HG03565 (cell line): ENCODE measurements around the gene LRRN2.
A peak's percentile ranks its signal among the peaks of the same experiment; 100 is the strongest.

Source experiments
- ATAC-seq: cut with Tn5 transposase; IDR thresholded peaks from one replicate; pipeline ENCODE4 v1.9.1; 2021; ENCODE audit warnings: mild to moderate bottlenecking, moderate library complexity; ENCODE audit not compliant: unreplicated experiment

LRRN2 gene

DNA sequence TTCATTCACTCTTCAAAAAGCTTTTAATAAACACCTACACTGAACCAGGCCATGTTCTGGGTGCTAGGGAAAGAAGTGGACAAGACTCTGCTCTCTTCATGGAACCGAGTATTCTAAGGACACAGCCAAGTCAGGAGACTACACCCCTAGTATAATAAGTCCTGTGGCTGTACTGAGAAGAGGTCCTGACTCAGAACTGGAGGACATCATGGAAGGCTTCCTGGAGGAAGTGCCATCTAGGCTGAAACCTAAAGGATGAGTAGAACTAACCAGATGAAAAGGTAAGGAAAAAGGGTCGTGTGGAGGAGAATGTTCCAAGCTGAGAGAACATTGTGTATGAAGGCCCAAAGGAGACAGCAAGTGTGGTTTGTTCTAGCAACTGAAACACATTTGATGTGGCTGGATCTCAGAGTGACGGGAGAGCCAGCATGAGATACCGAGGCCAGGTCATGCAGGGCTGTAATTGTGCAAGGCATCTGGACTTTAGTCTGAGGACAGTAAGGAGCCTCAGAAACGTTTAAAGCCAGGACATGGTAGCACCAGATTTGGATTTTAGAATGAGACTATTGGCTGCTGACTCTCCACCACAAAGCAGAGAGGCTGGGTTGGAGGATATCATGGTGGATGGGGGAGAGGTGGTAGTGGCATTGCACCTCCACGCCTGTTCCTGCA is 82.5 kb downstream of the LRRN2 start:
- no peak for ATAC-seq

DNA sequence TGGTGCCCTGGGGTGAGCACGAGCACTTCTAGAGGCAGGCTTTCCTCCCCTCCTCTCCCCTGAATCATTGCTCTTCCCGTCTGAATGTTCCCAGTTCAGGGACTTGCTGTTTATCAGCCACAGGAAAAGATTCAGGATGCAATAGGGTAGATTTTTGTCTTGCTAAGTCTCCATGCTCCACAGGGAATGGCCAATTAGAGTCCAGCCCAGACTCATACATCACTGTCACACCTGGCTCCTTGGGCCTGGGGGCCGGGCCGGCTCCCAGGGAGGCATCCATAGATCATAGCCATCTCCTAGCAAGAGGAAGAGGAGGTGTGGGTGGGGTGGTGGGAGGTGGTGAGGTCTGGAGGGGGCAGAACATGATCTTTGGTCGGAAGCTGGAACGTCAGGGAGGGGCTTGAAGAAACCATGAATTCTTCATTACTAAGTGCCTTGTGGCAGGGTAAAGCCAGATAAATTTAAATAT is 83.4 kb downstream of the LRRN2 start:
- ATAC-seq: no peak

DNA sequence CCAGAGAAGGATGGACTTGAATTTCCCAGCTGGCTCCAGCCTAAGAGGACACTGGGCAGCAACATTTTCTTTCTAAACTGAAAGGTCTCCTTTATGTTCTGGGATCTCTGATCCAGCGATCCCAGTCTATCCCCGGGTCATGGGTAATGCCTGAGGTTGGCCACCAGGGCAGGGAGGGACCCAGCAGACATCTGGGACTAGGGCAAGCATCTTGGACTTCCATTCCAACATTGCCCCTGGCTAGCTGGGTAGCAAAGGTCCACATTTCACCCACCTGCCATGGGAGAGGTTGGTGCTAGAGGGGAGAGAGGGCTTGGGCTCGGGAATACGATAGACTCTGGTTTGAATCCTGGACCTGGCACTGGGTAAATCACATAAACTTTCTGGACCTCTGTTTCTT is 84.6 kb downstream of the LRRN2 start:
- ATAC-seq: no peak

DNA sequence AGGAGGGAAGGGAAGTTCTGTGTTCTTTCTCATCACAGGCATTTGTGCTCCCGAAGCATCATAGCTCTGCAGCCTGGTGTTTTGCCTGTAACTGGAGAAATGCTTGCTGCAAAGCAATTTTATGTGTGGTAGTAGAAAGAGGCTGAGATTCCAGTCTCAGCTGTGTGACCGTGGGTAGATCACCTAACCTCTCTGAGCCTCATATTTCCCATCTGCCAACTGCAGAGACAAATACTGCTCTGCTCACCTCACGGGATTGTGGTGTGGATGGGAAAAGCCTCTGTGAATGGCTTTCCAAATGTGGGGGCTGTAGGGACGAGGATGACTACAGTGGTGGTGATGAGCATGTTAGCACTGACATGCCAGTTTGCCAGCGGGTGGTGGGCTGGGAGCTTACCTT is 85.3 kb downstream of the LRRN2 start:
- no peak for ATAC-seq

DNA sequence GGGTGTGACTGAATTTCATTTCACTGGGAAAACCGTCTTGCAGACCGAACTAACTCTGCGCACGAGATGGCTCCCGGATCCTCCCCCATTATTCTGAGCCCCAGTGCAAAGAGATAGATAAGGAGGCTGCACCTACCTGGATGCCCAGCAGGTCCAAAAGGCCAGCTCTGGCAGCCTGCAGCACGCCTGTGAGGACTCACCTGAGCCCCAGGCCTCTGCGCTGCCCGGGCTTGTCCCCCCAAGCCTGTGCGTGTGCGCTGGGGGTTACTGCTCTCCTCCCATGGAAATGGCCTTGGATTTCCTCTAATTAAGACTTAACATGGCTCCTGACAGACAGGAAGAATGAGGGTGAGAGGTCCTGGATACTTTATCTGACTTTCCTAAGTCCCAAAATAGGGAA is 85.9 kb downstream of the LRRN2 start:
- no peak for ATAC-seq

DNA sequence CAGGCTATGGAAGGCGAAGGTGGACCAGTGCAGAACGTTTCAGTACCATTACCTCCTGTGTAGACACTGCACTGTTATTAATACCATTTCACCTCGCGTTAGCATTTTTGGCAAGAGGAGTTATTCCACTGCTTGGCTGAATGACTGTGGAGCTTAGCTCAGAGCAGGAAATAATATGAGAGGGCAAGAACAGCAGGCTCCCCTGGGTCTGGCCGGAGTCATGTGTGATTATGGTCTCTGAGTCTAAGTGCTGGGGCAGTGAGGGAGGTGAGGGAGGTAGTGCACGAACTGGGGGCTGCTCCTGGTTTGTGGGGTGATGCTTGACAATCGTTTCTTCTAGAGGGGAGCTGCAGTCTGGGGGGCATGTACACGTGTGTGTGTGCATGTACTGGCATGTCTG is 86.4 kb downstream of the LRRN2 start:
- no peak for ATAC-seq

DNA sequence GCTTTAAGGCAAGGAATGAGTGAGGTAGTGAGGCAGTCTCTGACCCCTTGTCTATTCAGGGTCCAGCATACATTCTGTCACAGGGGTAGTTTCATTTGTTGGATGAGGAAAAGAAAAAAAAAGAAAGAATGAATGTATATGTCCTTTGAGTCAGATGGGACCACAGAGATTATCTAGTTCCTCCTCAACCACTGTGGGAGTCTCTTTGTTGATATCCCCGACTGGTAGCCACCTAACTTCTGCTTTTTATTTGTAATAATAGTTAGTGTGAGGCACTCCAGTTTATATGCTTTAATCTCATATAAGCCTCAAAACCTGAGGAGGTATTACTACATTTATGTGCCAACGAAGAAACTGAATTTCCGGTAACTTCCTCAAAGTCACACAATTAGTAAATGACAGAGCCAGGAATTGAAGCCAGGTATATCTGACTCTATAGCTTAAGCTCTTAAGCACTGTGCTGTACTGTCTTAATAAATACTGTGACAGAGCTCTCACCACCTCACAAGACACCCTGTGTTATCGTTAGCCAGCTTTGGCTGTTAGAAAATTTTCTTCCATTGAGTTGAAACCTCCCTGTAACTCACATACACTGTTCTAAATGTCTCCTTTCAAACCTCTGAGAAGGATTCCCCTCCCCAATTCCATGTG is 87.1 kb downstream of the LRRN2 start:
- no peak for ATAC-seq

DNA sequence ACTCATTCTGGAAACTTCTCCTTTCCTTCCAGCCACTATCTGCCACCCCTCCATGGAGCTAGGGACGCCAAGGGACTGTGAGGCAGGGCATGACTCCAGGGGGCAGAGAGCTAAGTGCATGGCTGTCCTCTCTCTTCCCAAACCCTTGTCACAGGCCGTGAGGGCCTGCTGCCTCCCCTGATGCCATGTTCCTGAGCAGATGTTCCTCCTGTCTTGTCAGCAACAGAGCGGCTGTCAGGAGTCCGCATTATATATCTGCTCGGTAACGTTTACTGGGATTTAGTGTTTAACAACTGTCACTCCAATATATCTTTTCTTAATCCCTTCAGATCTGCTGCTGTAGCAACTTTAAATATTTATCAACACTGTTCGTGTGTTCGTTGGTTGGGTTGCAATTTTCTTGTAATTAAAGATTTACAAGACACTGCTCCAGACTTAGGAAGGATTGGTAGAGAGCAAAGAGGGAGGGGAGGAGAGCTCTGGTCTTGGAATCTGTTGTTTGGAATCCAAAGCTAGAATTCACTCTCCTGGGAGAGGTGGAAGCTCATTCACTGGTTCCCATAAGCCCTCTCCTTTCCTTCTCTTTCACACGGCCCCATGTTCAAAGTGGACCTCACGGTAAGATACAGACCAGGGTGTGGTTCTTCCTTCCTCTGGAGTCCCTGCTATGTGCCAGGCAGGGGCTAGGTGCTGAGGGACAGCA is 93.1 kb downstream of the LRRN2 start:
- no peak for ATAC-seq

DNA sequence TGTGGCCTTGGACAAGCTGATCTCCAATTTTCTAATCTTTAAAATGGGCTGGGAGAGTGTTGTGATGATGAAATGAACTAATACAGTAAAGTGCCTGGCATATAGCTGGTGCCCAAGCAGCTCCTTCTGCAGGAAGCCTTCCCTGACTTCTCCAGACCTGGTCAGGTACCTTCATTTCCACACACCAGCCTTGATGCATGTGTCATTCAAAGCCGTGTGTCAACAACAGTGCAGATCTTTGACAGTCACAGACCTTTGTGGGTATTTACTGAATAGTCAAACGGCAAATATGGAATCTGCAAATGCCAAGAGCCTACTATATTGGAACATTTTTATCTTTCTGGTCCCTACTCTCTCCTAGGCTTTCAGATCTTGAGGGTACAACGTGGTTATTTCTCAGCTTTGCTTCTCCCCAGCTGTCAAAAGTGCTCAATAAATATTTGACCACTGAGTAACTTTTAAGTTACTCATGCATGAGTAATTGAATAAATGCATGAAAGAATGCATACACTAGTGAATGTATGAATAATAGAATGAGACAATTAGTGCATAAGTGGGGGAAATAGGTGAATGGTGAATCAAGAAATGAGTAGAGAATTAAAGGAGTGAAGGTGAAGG is 94.0 kb downstream of the LRRN2 start:
- no peak for ATAC-seq

DNA sequence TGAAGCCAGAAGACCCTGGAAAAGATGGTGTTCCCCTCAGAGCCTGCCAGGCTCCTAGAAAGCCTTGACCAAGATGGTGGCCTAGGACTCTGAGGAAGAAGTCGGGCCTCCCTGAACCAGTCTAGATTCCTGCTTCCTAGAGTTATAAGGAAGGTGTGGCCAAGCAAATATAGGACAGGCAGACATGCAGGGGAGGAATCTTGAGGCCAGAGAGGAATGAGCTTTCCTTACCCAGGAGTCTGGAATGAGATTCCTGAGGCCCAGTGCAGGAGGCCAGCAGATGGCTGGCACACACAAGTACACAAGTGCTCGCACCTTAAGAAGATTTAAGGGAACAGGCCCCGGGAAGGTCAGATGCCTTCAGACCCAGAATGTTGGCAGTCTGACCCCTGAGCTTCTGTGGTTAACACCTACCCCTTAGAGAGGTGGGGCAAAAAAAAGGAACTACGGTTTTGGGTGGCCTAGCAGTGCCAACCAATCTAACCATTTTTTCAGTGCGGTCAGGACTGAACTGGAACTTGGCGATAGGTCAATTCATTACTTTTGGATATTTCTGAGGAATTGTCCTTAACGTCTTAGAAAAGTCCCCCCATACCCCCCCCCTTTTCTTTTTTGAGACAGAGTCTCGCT is 96.0 kb downstream of the LRRN2 start:
- ATAC-seq: no peak

DNA sequence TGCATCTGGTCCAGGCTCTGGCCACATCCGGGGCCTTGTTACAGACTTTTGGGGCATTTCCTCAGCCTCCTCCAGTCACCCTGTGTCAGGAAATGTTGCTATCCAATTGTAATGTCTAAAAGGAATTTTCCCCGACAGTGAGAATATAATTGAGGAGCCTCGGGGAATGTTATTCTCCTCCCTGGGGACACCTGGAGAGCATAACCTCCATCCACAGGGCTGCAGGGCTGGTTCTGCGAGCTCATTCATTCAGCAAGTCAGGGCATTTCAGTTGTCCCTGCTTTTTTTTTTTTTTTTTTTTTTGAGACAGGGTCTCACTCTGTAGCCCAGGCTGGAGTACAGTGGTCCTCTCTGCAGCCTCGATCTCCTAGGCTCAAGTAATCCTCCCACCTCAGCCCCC is 96.7 kb downstream of the LRRN2 start:
- ATAC-seq: no peak

DNA sequence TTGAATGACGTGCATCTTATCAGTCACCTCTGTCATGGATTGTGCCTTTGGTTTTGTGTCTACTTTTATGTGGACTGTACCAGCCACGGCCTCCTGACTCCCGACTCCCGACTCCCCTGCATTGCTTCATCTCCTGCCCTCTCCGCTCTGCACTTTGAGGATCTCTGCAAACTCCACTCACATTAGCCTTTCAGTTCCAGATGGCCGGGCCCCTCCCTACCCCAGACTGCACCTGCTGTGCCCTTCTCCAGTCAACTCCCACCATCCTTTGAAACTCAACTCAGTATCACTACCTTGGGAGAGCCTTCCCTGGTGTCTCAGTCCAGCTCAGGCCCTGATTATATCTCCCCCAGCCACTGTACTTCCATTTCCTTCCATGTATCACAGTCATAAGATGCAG is 97.9 kb downstream of the LRRN2 start:
- no peak for ATAC-seq

DNA sequence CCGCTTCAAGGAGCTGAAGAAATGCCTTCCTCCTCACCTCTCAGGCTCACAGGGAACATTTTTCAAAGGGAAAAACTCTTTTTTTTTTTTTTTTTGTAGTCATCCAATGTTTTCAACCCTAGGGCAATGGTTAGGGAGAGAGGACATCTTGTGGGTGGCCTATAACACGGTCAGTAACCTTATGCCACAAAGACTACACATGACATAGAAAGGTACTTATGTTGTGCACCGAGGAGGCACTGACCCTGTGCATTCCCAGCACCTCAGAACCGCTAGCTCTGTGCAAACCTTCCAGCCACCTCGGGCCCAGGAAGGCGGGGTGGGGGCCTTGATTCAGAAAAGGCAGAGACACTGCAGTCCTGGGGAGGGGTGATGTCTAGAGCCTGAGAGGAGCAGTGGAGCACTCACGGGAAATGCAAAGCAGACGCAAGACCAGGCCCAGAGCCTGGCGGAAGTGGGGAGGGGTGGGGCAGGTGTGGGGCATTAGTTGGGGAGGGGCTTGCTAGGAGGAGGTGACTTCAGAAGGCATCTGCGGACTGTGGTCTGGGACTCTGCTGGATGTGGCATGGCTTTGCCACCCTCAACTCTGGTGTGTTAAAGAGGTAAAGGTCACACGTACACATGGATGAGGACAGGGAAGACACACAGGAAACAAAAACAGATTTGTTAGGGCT is 100.7 kb downstream of the LRRN2 start:
- ATAC-seq: no peak

DNA sequence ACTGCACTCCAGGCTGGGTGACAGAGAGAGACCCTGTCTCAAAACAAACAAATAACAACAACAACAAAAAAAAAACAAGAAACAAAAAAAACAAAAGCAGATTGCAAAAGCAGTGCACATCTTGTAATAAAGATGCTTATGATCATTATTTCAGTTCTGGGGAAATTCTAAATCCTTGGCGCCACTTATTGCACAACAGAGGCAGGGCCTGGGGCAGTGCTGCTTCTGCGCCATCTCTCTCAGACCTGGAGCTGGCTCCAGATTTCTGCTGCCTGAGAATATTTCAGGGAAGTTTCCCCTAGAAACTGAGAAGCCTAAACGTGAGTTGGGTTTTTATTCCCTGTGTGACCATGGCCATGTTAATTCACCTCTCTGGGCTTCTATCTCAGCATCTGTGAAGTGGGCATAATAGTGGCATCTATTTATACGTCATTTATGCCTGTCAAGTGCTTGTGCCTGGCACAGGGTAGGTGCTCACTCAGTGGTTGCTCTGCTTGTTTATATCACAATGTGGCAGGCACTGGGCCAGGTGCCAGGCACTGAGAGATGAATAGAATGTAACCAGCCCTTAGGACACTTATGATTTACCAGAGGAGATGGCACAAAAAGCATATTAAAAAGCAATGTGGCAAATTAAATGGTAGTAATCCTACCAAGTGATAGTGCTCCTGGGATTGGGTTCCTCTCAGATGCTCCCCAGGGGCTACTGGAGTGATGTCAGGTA is 101.5 kb downstream of the LRRN2 start:
- no peak for ATAC-seq

DNA sequence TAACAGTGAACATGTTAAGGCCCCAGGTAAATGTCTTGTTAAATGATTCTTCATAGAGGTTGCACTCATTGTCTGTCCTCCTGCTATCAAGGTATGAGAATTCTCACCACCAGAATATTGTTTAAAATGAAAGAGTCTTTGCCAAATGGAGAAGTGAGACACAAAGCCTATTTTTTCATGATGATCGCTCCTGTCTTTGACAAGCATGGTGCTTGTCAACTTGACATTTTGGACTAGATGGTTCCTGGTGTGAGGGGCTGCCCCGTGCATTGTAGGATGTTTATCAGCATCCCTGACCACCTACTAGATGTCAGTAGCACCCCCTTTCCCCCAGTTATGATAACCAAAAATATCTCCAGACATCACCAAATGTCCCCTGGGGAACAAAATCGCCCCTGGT is 103.8 kb downstream of the LRRN2 start:
- ATAC-seq: no peak

DNA sequence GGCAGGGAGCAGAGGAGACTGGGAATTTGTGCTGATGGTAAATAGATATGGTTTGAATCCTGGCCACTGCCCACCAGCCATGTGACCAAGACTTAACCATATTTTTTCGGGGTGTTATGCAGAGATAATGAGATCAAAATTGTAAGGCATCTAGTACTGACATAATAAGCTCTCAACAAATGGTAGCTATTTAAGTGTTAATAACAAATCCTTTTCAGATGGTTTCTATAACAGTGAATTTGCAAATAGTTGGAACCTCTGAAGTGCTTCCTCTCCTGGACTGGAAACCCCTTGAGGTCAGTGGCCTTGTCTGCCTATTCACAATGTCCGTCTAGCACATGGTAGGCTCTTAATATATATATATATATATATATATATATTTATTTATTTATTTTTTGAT is 104.7 kb downstream of the LRRN2 start:
- no peak for ATAC-seq

DNA sequence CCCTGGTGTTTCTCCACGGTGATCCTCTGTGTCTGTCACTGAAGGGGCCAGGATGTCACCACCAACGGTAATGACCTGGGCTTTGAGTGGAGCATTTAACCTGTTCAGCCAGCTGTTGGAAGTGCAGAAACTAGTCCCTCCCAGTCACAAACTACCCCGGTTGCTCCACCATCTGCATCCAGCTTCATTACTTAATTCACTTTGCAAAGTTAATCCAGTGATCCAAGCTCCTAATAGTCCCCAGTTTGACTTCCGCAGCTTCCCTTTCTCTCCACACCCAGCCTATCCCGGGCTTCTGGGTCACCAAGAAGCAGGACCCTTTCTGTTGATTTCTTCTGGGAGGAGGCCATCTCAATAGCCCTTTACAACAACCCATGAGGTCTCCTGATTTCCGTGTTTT is 105.9 kb downstream of the LRRN2 start:
- ATAC-seq: no peak

DNA sequence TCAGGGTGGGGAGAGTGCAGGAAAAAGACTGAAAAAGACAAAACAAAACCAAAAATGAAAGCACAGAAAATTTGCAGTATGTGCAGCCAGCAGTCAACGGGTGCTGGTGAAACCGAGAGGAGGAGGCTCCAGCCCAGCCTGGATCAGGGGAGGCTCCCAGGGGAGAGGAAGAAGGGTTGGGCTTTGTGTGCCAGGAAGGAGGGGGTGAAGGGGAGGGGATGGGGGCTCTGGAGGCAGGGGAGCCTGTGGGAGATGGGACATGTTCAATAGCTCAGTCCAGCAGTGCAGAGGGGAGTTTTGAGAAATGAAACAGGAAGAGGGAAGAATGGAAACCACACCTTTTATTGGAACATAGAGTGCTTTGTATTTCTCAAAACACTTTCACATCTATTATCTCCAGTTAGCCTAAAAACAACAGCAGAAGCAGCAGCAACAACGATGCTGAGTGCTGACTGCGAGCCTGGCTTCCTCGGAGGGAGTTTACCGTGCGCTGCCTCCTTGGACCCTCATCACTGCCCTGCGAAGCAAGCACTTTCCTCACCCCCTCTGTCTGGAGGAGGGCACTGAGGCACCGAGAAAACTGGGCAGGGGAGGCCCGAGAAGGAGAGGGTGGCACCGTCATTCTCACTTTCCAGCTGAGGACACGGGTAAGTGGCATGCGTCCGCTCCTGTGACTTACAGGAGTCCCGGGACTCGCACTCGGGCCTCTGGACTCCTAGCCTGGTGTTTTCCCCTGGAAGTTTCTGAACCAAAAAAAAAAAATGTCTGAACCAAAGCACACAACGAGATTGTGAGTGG is 106.5 kb downstream of the LRRN2 start:
- ATAC-seq: peak; percentile 41

DNA sequence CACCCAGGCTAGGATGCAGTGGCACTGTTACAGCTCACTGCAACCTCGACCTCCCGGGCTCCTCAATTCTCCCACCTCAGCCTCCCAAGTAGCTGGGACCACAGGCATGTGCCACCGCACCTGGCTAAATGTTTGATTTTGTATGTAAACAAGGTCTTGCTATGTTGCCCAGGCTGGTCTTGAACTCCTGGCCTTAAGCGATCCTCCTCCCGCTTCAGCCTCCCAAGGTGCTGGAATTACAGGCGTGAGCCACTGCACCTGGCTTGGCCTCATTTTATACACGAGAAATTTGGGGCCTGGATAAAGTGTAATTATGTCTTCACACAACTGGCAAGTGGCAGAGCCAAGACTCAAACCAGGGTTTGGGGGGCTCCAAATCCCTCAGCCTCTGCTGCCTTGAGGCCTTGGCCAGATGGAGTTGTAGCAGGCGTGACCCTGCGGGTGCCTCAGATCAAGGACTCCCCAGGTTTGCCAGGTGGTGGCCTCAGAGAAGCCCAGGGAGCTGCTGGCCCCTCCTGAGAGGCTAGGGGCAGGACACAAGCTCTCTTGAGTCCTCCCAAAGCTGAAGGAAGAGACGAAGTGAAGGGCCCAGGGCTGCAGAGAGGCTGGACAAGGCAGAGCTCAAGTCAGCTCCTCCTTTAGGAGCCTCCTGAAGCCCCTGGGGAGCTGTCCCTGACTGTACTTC is 107.6 kb downstream of the LRRN2 start:
- no peak for ATAC-seq
